GM21786 (cell line): ENCODE data around the gene OR2A5.
"Not testable (repeated sequence)": the region's sequence is repeated elsewhere in the genome, so short reads cannot be mapped to it uniquely, and the experiment has no call there.

Experiments used
- ATAC-seq: cut with Tn5 transposase; IDR thresholded peaks from one replicate; pipeline ENCODE4 v1.9.1; 2021; ENCODE audit not compliant: unreplicated experiment

OR2A5 gene, protein sequence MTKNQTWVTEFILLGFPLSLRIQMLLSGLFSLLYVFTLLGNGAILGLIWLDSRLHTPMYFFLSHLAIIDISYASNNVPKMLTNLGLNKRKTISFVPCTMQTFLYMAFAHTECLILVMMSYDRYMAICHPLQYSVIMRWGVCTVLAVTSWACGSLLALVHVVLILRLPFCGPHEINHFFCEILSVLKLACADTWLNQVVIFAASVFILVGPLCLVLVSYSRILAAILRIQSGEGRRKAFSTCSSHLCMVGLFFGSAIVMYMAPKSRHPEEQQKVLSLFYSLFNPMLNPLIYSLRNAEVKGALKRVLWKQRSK

DNA sequence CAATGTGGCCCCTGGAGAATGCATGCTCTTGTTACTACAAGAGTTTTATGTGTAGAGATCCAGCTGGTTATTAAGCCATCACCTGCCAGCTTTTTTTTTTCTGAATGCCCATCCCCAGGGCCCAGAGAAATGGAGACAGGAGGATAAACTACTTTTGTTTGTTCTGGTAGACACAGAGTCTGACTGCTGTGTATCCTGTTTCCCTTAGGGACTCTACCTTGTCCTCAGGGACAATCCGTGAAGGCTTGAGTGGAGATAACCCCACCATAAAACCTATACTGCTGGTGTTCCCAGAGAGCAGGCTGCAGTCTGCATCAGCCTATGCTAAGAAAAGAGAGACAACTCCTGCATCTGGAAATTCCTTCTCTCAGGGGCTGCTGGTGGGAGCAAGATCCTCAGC lies at the start of gene OR2A5:
TSS of gene OR2A5 (plus strand) at position 301 of the 400 bp plus-strand sequence. CDS start 1,454 bp downstream, outside the sequence.
- no peak for ATAC-seq

DNA sequence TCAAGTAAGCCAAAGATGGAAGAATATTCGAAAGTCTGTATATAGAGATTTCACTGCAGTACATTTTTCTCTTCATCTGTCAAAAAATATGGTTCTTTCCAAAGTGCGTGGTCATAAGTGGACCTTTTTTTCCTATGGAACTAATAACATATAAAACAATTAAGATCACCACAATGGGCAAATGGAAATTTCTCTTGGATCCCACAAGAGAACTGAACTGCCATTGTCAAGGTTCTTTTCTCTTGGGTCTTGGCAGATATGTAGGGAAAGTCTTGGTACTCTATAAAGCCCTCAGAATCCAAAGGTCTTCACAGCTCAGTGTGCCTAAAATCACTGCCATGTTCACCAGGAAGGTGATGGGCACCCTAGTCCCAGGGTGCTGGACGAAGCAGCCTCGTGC lies 48.7 kb upstream of the OR2A5 start, which contains the start of gene OR6B1:
TSS of gene OR6B1 (plus strand) at position 301 of the 400 bp plus-strand sequence. CDS start 3,677 bp downstream, outside the sequence.
- ATAC-seq = no peak

DNA sequence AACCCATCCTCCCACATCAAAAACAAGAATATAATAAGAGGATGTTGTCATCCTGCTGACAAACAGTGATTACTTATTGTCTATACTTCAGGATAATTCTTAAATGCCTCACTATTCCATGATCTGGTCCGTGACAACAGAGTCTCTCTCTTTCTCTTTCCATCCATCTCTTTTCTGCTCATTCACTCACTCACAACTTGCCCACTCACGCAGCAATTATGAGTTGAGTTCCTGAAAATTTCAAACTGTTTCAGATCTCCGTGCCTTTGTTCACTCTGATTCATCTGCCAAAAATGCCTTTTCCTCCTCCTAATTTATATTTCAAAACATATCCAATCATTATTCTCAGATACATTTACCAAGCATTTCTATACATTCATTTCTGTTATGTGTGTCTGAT lies 47.2 kb upstream of the OR2A5 start:
- no peak for ATAC-seq

DNA sequence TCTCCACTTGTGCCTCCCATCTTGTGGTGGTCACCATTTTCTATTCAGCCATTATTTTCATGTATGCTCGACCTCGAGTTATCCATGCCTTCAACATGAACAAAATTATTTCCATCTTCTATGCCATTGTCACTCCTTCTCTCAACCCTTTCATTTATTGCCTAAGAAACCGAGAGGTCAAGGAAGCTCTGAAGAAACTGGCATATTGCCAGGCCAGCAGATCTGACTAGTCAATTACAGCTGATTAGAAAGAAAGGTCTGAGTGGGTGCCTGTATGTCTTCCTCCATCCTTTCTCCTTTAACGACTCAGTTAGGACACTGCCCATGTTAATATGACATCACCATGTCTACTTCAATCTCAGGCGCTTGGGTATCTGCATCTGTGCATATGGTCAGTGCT lies 44.0 kb upstream of the OR2A5 start:
- no peak for ATAC-seq

DNA sequence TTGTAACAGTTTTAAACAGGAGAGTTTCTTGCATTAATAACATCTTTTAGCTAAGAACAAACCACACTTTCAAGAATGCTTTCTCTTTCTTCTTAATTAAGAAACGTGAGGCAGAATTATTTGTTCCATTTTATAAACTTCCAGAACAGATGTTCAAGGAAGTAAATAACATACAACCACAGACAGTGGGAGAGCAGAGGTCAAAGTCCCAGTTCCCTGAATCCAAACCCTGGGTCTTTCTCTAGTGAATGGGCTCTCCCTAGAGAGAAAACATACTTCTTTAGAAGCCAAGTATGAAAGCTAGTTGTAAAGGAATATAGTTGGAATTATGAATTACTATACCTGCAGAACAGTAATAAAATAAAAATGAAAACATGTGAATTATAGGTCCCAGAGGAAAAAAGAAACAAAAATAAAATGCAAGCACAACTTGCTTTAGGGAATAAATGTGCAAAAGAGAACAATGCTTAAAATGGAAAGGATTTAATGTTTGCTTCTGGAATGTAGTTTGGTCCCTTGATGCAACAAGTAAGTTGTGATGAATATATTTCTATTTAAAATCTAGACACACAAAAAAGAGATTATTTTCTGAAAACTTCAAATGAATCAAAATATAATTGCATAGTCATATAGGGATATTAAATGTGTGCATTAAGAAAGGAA lies 42.6 kb upstream of the OR2A5 start:
- ATAC-seq = no peak

DNA sequence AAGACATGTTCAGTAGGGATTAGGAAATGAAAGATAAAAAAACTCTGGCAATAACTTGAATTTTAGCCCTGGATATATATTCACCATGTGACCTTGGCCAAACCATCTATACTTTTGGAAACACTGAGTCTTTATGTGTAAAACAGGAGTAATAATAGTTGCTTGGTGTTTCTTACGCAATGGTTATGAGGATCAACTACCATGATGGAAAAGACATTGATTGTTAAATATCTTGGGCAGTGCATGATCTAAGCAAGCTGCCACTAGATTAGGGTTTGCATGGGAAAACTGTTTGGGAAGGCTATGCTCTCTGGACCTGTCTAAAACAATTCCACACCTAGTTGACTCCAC lies 42.1 kb upstream of the OR2A5 start:
- no peak for ATAC-seq

DNA sequence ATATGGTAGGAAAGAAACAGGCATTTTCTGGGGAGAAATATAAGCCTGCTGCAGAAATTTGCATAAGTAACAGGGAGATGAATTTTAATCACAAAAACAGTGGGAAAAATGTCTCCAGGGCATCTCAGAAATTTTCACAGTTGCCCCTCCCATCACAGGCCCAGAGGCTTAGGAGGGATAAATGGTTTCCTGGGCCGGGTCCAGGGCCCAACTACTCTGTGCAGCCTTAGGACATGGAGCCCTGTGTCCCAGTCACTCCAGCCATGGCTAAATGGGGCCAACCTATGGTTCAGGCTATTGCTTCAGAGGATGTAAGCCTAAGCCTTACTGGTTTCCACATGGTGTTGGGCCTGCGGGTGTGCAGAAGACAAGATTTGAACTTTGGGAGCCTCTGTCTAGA lies 39.4 kb upstream of the OR2A5 start:
- ATAC-seq = no peak

DNA sequence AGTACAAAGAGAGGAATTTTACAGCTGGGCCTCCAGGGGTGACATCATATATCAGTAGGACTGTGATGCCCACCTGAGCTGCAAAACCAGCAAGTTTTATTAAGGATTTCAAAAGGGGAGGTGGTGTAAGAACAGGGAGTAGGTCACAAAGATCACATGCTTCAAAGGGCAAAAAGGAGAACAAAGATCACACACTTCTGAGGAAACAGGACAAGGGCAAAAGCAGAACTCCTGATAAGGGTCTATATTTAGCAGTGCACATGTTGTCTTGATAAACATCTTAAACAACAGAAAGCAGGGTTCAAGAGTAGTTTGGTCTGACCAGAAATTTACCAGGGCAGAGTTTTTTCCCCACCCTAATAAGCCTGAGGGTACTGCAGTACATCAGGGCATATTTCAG lies 38.7 kb upstream of the OR2A5 start:
- not testable (repeated sequence) for ATAC-seq

DNA sequence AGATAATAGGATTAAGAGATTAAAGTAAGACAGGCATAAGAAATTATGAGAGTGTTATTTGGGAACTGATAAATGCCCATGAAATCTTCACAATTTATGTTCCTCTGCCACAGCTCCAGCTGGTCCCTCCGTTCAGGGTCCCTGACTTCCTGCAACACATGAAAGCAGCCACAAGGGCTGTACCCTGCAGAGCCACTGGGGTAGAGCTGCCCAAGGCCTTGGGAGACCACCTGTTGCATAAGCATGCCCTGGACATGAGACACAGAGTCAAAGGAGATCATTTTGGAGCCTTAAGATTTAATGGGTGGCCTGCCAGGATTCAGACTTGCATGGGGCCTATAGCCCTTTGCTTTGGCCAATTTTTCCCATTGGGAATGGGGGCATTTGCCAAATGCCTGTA lies 37.9 kb upstream of the OR2A5 start:
- not testable (repeated sequence) for ATAC-seq

DNA sequence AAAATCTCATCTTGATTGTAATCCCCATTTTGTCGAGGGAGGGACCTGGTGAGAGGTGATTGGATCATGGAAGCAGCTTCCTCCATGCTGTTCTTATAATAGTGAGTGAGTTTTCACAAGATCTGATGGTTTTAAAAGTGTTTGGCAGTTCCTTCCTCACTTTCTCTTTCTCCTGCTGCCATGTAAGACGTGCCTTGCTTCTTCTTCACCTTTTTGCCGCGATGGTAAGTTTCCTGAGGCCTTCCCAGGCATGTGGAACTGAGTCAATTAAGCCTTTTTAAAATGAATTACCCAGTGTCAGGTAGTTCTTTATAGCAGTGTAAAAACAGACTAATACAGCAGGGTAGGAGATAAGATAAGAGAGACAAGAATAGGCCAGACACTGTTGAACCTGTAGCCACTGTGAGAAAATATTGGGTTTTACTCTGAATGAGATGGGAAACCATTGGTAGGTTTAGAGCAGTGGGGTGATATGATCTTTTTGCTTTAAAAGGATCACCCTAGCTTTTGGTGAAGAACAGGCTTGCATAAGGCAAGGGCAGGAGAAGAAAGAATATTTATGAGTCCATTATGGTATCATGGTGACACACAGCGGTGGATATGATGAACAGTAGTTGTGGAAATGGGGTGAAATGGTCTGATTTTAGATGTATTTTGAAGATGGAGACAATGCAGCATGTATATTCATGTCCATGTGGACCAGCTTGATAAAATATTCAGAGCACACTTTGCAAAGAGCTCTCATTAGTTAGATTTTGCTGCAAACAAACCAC lies 37.1 kb upstream of the OR2A5 start:
- ATAC-seq = no peak

DNA sequence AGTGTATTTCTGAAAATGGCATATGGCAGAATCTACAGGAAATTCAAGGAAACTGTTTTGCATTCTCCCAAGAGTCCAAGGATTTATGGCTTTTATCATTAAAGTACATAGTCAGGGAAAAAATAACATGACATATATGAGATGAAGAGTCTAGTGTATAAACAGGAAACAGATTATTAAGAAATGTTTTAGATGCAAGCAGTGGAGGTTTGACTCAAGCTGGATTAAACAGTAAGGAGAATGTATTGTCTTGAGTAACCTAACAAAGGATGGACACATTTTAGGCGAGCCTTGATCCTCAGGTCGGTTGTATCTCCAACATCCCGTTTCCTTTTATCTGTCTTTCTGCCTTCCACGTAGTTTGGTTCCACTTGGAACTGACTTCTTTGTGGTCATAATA lies 30.7 kb upstream of the OR2A5 start:
- ATAC-seq = no peak

DNA sequence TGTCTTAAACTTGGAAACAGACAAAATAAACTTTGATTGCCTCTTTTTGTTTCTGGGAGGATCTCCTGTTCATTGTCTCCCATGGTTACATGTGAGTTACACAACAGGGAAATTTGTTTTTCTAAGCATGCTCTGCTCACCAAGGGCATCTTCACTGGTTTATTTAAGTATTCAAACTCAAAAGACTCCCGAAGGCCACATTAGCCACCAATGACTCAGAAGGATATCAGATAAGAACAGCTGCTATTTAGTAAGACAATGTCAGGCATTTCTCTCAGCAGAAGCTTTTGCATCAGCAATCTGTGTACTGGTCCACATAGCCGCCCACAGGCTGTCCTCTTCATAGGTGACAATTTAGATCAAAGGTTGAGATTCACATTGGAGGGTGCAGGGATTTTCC lies 29.3 kb upstream of the OR2A5 start:
- ATAC-seq = no peak

DNA sequence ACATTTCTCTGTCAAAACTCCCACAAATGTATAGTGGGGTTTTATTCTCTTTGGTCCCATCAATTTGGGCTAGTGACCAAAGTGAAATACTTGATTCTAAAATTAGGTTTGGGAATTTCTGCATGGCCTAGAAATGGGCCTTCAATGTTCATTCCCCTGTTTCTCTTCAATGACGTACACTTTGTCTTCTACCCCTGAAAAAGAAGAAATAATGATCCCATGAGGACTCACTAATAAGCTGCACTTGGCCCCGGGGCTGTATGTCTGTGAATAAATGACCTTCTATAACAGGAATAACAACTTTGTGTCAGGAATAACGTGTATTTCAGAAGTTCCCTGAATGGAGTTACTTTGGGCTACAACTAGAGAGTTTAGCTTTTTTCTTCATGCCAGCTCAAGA lies 28.4 kb upstream of the OR2A5 start:
- ATAC-seq = no peak

DNA sequence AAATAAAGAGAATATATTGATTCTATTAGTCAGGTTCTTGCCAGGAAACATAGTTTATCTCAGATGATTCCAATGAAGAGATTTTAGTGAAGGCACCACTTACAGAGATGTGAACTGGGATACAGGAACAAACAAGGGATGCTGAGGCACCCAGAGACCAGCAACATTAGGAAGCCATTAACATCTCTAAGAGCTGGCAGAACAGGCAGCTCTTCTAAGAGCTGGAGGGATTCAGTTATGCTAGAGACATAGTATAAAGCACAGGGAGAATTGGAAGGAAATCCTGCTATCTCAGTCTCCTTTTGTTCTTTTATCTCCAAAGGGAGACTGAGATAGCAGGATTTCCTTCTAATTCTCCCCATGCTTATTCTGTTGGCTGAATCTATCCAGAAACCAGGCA lies 26.6 kb upstream of the OR2A5 start:
- no peak for ATAC-seq

DNA sequence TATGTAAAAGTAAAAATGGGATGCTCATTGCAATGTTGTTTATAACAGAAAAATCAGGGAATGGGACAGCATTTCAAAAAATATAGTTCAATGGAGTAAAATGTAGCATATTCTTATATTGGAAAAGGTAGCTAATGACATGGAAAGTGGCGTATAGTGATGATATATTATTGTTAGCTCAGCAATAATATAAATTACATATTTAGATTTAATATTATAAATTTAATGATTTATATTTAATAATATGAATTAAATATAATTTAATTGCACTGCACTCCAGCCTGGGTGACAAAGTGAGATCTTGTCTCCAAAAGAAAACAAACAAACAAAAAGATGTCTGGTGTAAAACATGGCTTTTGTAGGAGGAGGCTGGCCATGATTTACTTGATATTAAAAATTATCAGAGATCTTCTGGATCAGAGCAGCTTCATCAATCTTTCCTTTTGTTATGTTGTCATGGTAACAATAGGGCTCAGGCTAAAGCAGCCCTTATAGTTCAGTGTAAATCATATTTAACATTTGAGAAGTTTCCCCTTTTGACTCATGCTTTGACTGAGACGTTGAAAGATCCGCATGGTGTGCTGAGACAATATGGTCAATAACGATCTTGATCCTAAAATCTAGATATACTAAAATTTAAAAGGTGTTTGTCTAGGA lies 25.4 kb upstream of the OR2A5 start:
- no peak for ATAC-seq

DNA sequence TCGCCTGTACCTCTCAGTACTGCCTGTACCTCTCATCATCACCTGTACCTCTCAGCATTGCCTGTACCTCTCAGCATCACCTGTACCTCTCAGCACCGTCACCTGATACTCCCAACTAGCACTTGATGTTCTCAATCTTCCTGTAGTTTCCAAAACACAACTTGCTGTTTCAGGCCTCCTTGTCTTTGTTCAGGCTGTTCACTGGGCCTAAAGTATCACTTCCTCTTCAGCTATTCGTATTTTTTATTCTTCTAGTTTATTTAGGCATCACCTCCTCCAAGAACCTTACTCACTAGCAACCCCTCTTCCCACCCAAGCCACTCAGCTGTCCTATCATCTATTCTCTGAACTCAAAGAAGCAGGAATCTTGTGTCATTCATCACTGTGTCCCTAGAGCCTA lies 24.5 kb upstream of the OR2A5 start:
- ATAC-seq = no peak

DNA sequence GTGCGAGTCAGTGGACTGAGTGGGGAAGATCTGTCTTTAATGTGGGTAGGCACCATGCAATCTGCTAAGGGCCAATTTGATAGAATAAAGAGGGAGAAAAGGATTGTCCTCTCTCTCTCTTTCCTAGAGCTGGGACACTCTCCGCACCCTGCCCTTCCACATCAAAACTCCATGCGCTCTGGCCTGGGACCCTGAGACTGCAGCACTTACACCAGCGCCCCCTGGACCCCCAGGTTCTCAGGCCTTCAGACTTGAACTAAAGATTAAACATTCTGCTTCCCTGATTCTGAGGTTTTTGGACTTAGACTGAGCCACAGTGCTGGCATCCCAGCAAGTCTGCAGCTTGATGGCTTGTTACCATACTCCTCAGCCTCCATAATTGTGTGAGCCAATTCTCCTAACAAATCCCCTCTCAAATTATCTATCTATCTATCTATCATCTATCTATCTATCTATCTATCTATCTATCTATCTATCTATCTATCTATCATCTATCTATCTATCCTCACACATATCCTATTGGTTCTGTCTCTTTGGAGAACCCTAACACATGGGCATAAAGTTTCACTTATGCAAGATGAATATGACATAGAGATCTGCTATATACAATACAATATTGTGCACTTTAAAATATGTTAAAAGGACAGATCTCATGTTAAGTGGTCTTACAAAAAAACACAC lies 22.4 kb upstream of the OR2A5 start:
- no peak for ATAC-seq

DNA sequence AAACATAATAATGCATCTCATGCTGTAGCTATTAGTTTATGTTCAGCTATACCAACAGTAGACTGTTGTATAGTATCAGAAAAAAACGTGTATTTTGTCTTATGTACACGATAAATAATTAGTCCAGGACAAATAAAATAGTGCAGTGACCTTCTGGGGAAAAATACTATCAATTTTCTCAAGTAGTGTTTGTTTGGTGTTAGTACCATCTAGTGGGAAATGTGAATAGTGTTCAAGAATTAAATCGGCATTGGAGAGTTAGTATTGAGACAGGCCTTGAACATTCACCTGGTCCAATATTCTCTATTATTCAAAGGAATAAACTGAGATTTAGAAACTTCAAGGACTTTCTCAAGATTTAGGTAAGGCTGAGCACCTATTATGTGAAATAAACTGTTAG lies 21.7 kb upstream of the OR2A5 start:
- no peak for ATAC-seq

DNA sequence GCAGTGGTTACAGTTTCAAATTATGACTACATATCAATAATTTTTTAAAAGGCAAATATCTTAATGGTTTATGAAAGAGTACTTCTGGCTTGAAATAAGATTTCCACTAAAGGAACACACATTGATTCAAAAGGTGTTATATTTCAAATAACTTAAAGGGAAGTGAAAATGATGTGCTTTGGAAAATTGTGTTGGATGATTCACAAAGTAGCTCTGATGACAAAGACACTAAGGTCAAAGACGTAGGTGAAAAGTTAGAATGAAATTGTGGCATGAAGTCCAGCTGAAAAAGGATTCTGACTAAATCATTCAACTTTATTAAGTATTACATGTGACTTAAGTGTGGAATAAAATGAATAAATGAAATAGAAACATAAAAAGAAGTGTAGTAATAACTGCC lies 20.8 kb upstream of the OR2A5 start:
- no peak for ATAC-seq

DNA sequence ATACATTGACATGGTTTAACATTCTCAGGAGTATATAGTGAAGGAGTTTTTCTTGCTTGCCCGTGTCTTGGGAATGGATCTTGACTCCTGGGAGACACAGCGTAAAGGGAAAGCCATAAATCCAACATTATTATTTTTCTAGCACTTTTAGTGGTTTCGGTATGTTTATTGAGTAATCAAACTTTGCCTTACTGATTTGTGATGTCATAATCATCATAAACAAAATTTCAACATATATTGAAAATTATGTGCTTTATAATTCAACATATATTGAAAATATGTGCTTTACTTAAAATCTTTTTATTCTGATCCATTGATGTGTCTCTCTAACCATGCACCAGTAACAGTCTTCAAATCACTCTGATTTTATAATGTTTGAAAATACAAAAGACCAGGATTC lies 20.2 kb upstream of the OR2A5 start:
- ATAC-seq = no peak

DNA sequence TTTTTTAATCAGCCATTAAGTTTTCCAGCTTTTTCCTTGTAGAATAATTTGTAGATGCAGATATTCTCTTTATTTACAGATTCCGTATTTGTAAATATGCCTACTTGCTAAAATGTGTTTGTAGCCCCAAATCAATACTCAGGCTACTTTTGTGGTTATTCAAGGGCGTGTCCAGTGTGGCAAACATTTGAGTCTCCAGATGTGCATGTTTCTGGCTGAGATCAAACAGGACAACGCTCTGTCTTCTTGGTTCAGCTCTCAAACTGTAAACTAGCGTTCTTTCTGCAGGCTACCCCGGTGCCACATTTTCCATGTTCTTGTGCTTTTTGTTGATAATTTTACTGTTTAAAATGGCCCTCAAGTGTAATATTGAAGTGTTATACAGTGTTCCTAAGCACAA lies 16.2 kb upstream of the OR2A5 start:
- ATAC-seq = no peak
